ENCODE data around the gene TNK1. TPM values are rescaled to one million over a fixed set of nuclear protein-coding genes. Genes with fewer than 3 reads are reported as not detected.

Gene TNK1
- total RNA-seq, 1 experiment from 2014 or later, result 6.4 TPM

- Mint-ChIP-seq H3K4me3 (ENCODE audit: unreplicated experiment) (no peak overlapping the region), H3K4me1 (ENCODE audit: insufficient read depth, unreplicated experiment) (peaks cover 6% of the 10 kb centered on the region), H3K27ac (ENCODE audit: low read depth, unreplicated experiment) (no peak overlapping the region), H3K36me3 (ENCODE audit: insufficient read depth, unreplicated experiment) (no peaks in the 10 kb centered on the region), H3K9me3 (ENCODE audit: unreplicated experiment) (no peaks in the 10 kb centered on the region), H3K27me3 (ENCODE audit: insufficient read depth, unreplicated experiment) (no peaks in the 10 kb centered on the region)
- BruUV-seq (replicated peaks), result no TSS peak
- intact Hi-C loops (cut with micrococcal nuclease), result loop anchor here (10.0 kb wide), 1 partner anchor 253 kb away; the partner anchor contains the start of genes TP53 and WRAP53
- ChIA-PET POLR2A (interaction anchor here (1.6 to 2.4 kb wide), 3 partner anchors 28 to 51 kb away, joined by 6 to 9 read pairs (median 9); partner anchors contain the start of genes POLR2A, TMEM256 and ZBTB4), CTCF (interaction anchor here (0.6 to 1.4 kb wide), 3 partner anchors 28 to 183 kb away, joined by 3 to 4 read pairs (median 4); partner anchors contain the start of gene TMEM256)
- DNase-seq (ENCODE audit: unreplicated experiment), result no peak
- no peak for TF ChIP-seq CTCF (IDR thresholded peaks at IDR 0.05; ENCODE audit: unreplicated experiment)
These were observed 51.4 kb downstream of the TNK1 start for GRCh38 chr17:7432296-7432695.

- ChIA-PET CTCF (interaction anchor here (0.6 to 3.8 kb wide), 29 partner anchors 11 to 281 kb away, joined by 3 to 57 read pairs (median 5); partner anchors contain the start of genes KCTD11, PLSCR3, SENP3 and SPEM2), POLR2A (interaction anchor here (0.7 to 8.9 kb wide), 27 partner anchors 8 to 1175 kb away, joined by 3 to 115 read pairs (median 8); partner anchors contain the start of genes GPS2, KCTD11, MPDU1 and NAA38)
- Mint-ChIP-seq H3K36me3 (ENCODE audit: insufficient read depth, unreplicated experiment) (no peaks in the 10 kb centered on the region), H3K4me1 (ENCODE audit: insufficient read depth, unreplicated experiment) (peaks cover 12% of the 10 kb centered on the region), H3K9me3 (ENCODE audit: unreplicated experiment) (no peaks in the 10 kb centered on the region), H3K27me3 (ENCODE audit: insufficient read depth, unreplicated experiment) (no peaks in the 10 kb centered on the region), H3K27ac (ENCODE audit: low read depth, unreplicated experiment) (peak overlapping the region; percentile 92), H3K4me3 (ENCODE audit: unreplicated experiment) (peak overlapping the region; percentile 81)
- peak; percentile 23 for TF ChIP-seq CTCF (IDR thresholded peaks at IDR 0.05; ENCODE audit: unreplicated experiment)
- intact Hi-C loops (cut with micrococcal nuclease), result loop anchor here (1.0 to 10.0 kb wide), 8 partner anchors 15 to 389 kb away; partner anchors contain the start of genes PLSCR3, POLR2A, TMEM256 and TP53
- TSS peak; percentile 62 for BruUV-seq (replicated peaks)
- peak; percentile 67 for DNase-seq (ENCODE audit: unreplicated experiment)
These were observed 55.0 kb downstream of the TNK1 start for GRCh38 chr17:7435676-7436555.

- Mint-ChIP-seq H3K4me1 (ENCODE audit: insufficient read depth, unreplicated experiment) (peaks cover 12% of the 10 kb centered on the region), H3K36me3 (ENCODE audit: insufficient read depth, unreplicated experiment) (no peaks in the 10 kb centered on the region), H3K27ac (ENCODE audit: low read depth, unreplicated experiment) (peak overlapping the region; percentile 92), H3K27me3 (ENCODE audit: insufficient read depth, unreplicated experiment) (no peaks in the 10 kb centered on the region), H3K4me3 (ENCODE audit: unreplicated experiment) (peak overlapping the region; percentile 81), H3K9me3 (ENCODE audit: unreplicated experiment) (no peaks in the 10 kb centered on the region)
- ChIA-PET POLR2A (interaction anchor here (0.6 to 8.9 kb wide), 27 partner anchors 7 to 749 kb away, joined by 3 to 115 read pairs (median 6); partner anchors contain the start of genes CTDNEP1, KCTD11, MPDU1 and NAA38), CTCF (interaction anchor here (0.6 to 3.8 kb wide), 42 partner anchors 9 to 653 kb away, joined by 3 to 57 read pairs (median 4); partner anchors contain the start of genes KCTD11, PLSCR3, POLR2A and SENP3)
- DNase-seq (ENCODE audit: unreplicated experiment), result peak; percentile 82
- BruUV-seq (replicated peaks), result no TSS peak
- TF ChIP-seq CTCF (IDR thresholded peaks at IDR 0.05; ENCODE audit: unreplicated experiment), result peak; percentile 83
- intact Hi-C loops (cut with micrococcal nuclease), result loop anchor here (1.0 to 10.0 kb wide), 4 partner anchors 14 to 389 kb away; partner anchors contain the start of genes SENP3, TP53 and WRAP53
These were observed 55.9 kb downstream of the TNK1 start for GRCh38 chr17:7436556-7437368.
